K562 (cell line): ENCODE results near the gene PTGR2. TPM values are rescaled to one million over a fixed set of nuclear protein-coding genes. Genes with fewer than 3 reads are reported as not detected.

Source experiments
- ATAC-seq: fragments of 200-7000 bp; cut with Tn5 transposase; 3 replicates; pipeline ENCODE4 v1.9.1; 2020; ENCODE audit warnings: moderate library complexity
- BruUV-seq: library from RNA; stranded (reverse); fragments of 400-500 nt; replicated peaks from 2 replicates; lab custom pipeline; 2021; lab: Mats Ljungman, UMichigan
- CTCF ChIA-PET: fragments of 300-600 bp; formaldehyde crosslinking; extraction: SDS; loops from one replicate; lab custom pipeline; 2021; ENCODE audit warnings: low intra/inter-chr PET ratio; lab: Yijun Ruan, JAX
- POLR2A ChIA-PET: fragments of 300-600, 350-650 bp; sonication (Branson Sonifier 250); formaldehyde crosslinking; extraction: SDS; loops from one replicate; lab custom pipeline; 2021; ENCODE audit warnings: antibody characterized with exemption, inconsistent platforms; lab: Yijun Ruan, JAX
- DNase-seq, 4 experiments: peaks; one replicate each; pipeline versions ENCODE4 v3.0.0 to v3.0.0-alpha.2; 2011 to 2018; ENCODE audit warnings: low spot score in 3 of 4, mixed read lengths in 3 of 4; ENCODE audit errors: extremely low read depth in 1 of 4
- FAIRE-seq: peaks from 2 replicates; lab custom pipeline; 2011; peaks lifted over from hg19 to GRCh38; lab: Jason Lieb, UNC
- H2AFZ ChIP-seq: 2 replicates; pipeline ENCODE4 v1.6.0; 2011; ENCODE audit warnings: low read depth, low read length, control low read depth, inconsistent platforms
- H3K27ac ChIP-seq: fragments of 200-600 bp; 3 replicates; pipeline ENCODE4 v1.8.0; 2011; ENCODE audit warnings: low read depth, mild to moderate bottlenecking, control low read depth, inconsistent platforms, low read length, moderate library complexity, mixed read lengths; ENCODE audit errors: extremely low read depth
- H3K27me3 ChIP-seq, 2 experiments: fragments of 300-600 bp in 1 of 2; 2 replicates in 1 of 2; 3 replicates in 1 of 2; pipeline versions ENCODE4 v1.6.0 to v1.8.0; 2011; ENCODE audit warnings: inconsistent platforms in 2 of 2, low read length in 2 of 2, mild to moderate bottlenecking in 1 of 2, mixed read lengths in 1 of 2, moderate library complexity in 1 of 2; ENCODE audit not compliant: control insufficient read depth in 2 of 2, insufficient read depth in 2 of 2
- H3K36me3 ChIP-seq: fragments of 300-600 bp; 3 replicates; pipeline ENCODE4 v1.8.0; 2011; ENCODE audit warnings: mild to moderate bottlenecking, low read length, inconsistent platforms; ENCODE audit not compliant: control insufficient read depth, insufficient read depth
- H3K4me1 ChIP-seq, 2 experiments: fragments of 200-600 bp in 1 of 2; replicated peaks in 1 of 2; 2 replicates in 1 of 2; 3 replicates in 1 of 2; pipeline versions ENCODE4 v1.5.1 to v1.8.0; 2011; ENCODE audit warnings: inconsistent platforms in 2 of 2, low read length in 2 of 2, mild to moderate bottlenecking in 1 of 2, mixed read lengths in 1 of 2, moderate library complexity in 1 of 2; ENCODE audit not compliant: control insufficient read depth in 2 of 2, insufficient read depth in 2 of 2
- H3K4me2 ChIP-seq: 2 replicates; pipeline ENCODE4 v1.6.1; 2011; ENCODE audit warnings: low read length, control low read depth, inconsistent platforms, mixed read lengths; ENCODE audit not compliant: insufficient read depth
- H3K4me3 ChIP-seq: fragments of 200-600 bp; sonication (generic), shearing (Covaris generic); 2 replicates; pipeline ENCODE4 v1.5.1; 2016; ENCODE audit warnings: control low read depth, inconsistent platforms
- H3K79me2 ChIP-seq: fragments of 200-600 bp; 3 replicates; pipeline ENCODE4 v1.8.0; 2011; ENCODE audit warnings: low read length, inconsistent platforms; ENCODE audit not compliant: control insufficient read depth, insufficient read depth
- H3K9ac ChIP-seq, 2 experiments: 2 replicates each; pipeline versions ENCODE4 v1.6.0 to v1.6.1; 2011; ENCODE audit warnings: low read depth in 2 of 2, low read length in 2 of 2, control low read depth in 1 of 2, inconsistent platforms in 1 of 2, mild to moderate bottlenecking in 1 of 2, mixed read lengths in 1 of 2; ENCODE audit not compliant: insufficient read depth in 1 of 2
- H3K9me1 ChIP-seq: one replicate; pipeline ENCODE4 v1.6.0; 2011; ENCODE audit warnings: inconsistent platforms, mild to moderate bottlenecking, low read length, moderate library complexity; ENCODE audit not compliant: control insufficient read depth, insufficient read depth
- H3K9me3 ChIP-seq: replicated peaks from 2 replicates; pipeline ENCODE4 v1.5.1; 2011; ENCODE audit warnings: low read depth, low read length, inconsistent platforms; ENCODE audit not compliant: control insufficient read depth, insufficient read depth
- H4K20me1 ChIP-seq: replicated peaks from 2 replicates; pipeline ENCODE4 v1.6.1; 2011; ENCODE audit warnings: low read length, inconsistent platforms, mixed read lengths; ENCODE audit not compliant: control insufficient read depth, insufficient read depth
- CC2D1A ChIP-seq: fragments of 450-650 bp; IDR thresholded peaks from 2 replicates; pipeline ENCODE4 v1.6.1; 2017; ENCODE audit warnings: mild to moderate bottlenecking
- DPF2 ChIP-seq: fragments of 450-650 bp; IDR thresholded peaks from 2 replicates; pipeline ENCODE4 v1.6.1; 2016
- JUND ChIP-seq, 2 experiments: IDR thresholded peaks; 2 replicates in 1 of 2; 3 replicates in 1 of 2; pipeline ENCODE4 v1.6.1; 2011; ENCODE audit warnings: borderline replicate concordance in 2 of 2, low read depth in 2 of 2, low read length in 2 of 2, improper control_type of control experiment in 1 of 2, missing biosample characterization in 1 of 2, missing genetic modification characterization in 1 of 2, missing genetic modification reagents in 1 of 2
- MAZ ChIP-seq, 2 experiments: fragments of 450-650 bp in 1 of 2; sonication (generic) in 1 of 2; formaldehyde crosslinking; IDR thresholded peaks in 1 of 2; conservative IDR thresholded peaks in 1 of 2; 2 replicates each; pipeline versions ENCODE4 v1.4.0 to v1.5.0; 2020; ENCODE audit warnings: mild to moderate bottlenecking in 1 of 2, missing genetic modification reagents in 1 of 2
- RAD21 ChIP-seq, 2 experiments: fragments of 250-450 bp in 1 of 2; fragments of 450-650 bp in 1 of 2; sonication (Bioruptor Pico) in 1 of 2; formaldehyde crosslinking in 1 of 2; IDR thresholded peaks in 1 of 2; conservative IDR thresholded peaks in 1 of 2; 2 replicates each; pipeline versions ENCODE4 v1.4.0 to v1.8.0; 2020 to 2022; ENCODE audit warnings: mild to moderate bottlenecking in 2 of 2, moderate library complexity in 1 of 2
- RUNX1 ChIP-seq: sonication (generic); IDR thresholded peaks from 2 replicates; pipeline ENCODE4 v1.6.1; 2016; ENCODE audit warnings: antibody characterized with exemption, low read depth
- SMARCA5 ChIP-seq: fragments of 450-650 bp; IDR thresholded peaks from 2 replicates; pipeline ENCODE4 v1.6.1; 2016
- TEAD2 ChIP-seq: fragments of 450-650 bp; IDR thresholded peaks from 2 replicates; pipeline ENCODE4 v1.6.1; 2016; ENCODE audit warnings: missing genetic modification characterization, control low read depth, missing compliant biosample characterization
- YY1 ChIP-seq, 3 experiments: IDR thresholded peaks; 2 replicates each; pipeline ENCODE4 v1.6.1; 2011; ENCODE audit warnings: low read length in 2 of 3, mild to moderate bottlenecking in 2 of 3, moderate library complexity in 2 of 3, borderline replicate concordance in 1 of 3, control low read depth in 1 of 3, low read depth in 1 of 3; ENCODE audit not compliant: insufficient read depth in 3 of 3, insufficient replicate concordance in 2 of 3, control insufficient read depth in 1 of 3, insufficient read length in 1 of 3; ENCODE audit errors: extremely low read depth in 1 of 3
- ZNF444 ChIP-seq: fragments of 250-450 bp; sonication (Bioruptor Pico); IDR thresholded peaks from 2 replicates; pipeline ENCODE4 v1.4.0; 2020; ENCODE audit warnings: mild to moderate bottlenecking, moderate library complexity
- ZNF561 ChIP-seq: fragments of 450-650 bp; formaldehyde crosslinking; conservative IDR thresholded peaks from 2 replicates; pipeline ENCODE4 v1.4.0; 2020; ENCODE audit warnings: mild to moderate bottlenecking, moderate library complexity
- ZNF699 ChIP-seq: fragments of 250-450 bp; sonication (Bioruptor Pico); IDR thresholded peaks from 2 replicates; pipeline ENCODE4 v1.8.0; 2021; ENCODE audit warnings: mild to moderate bottlenecking, moderate library complexity; ENCODE audit not compliant: insufficient replicate concordance
- WGBS: fragments of 100-300 bp; shearing (Covaris generic); methylation state at CpG from one replicate; pipeline ENCODE4 v1.1.6; 2016; ENCODE audit warnings: low coverage, mixed read lengths; ENCODE audit not compliant: insufficient coverage; ENCODE audit errors: missing lambda C conversion rate; 5-methylcytosine and 5-hydroxymethylcytosine counted together
- in situ Hi-C: fragments of 300-500 bp; cut with MboI; formaldehyde crosslinking; loops from 4 replicates; pipeline ENCODE4 v1.15.0; 2018; ENCODE audit warnings: inconsistent platforms, mixed read lengths
- intact Hi-C: fragments of 100-400 bp; cut with micrococcal nuclease; formaldehyde crosslinking; loops from 2 replicates; pipeline ENCODE4 v1.14.2; 2022
- polyA plus RNA-seq, 8 experiments: library from polyadenylated mRNA; depleted of rRNA in 4 of 8; stranded (reverse) in 5 of 8; unstranded in 3 of 8; fragments of >200 nt; fragmentation: Nextera tagmentation in 2 of 8; fragmentation: Illumina TruSeq in 1 of 8; extraction: Ambion mirVana in 2 of 8; extraction: Trizol in 1 of 8; gene quantifications; 2 replicates each; pipeline versions ENCODE4 v1.2.1 to v1.2.3, GENCODE V29; 2011 to 2014; ENCODE audit warnings: inconsistent platforms in 1 of 8, missing spikeins in 1 of 8
- total RNA-seq, 7 experiments: library from RNA; depleted of rRNA in 6 of 7; stranded (reverse); fragments of >200 nt in 6 of 7; fragmentation: Illumina TruSeq in 2 of 7; extraction: Trizol in 2 of 7; gene quantifications; 2 replicates each; pipeline versions ENCODE4 v1.2.1 to v1.2.3, GENCODE V29; 2011 to 2021; ENCODE audit warnings: low replicate concordance in 1 of 7
- TF ChIP-seq, protein P1 (sequence below), 2 experiments: fragments of 450-650 bp; conservative IDR thresholded peaks; 2 replicates each; pipeline ENCODE4 v1.6.1; 2017; ENCODE audit warnings: mild to moderate bottlenecking in 2 of 2, moderate library complexity in 2 of 2
- TF ChIP-seq, protein P2 (sequence below): sonication (generic); formaldehyde crosslinking; IDR thresholded peaks from 2 replicates; pipeline ENCODE4 v1.8.0; 2022; ENCODE audit warnings: missing genetic modification reagents, mild to moderate bottlenecking, moderate library complexity, borderline replicate concordance
- TF ChIP-seq, protein P3 (sequence below): fragments of 450-650 bp; conservative IDR thresholded peaks from 2 replicates; pipeline ENCODE4 v1.6.1; 2016; ENCODE audit warnings: missing genetic modification characterization, low read depth, mild to moderate bottlenecking, control low read depth, missing compliant biosample characterization

Gene PTGR2
- total and polyA plus RNA-seq, 9 of the 15 experiments (the other 6 are each of a cell fraction or from before 2014, with no cell fraction given), result 7.4 to 23.0 (median 13.0) TPM

DNA sequence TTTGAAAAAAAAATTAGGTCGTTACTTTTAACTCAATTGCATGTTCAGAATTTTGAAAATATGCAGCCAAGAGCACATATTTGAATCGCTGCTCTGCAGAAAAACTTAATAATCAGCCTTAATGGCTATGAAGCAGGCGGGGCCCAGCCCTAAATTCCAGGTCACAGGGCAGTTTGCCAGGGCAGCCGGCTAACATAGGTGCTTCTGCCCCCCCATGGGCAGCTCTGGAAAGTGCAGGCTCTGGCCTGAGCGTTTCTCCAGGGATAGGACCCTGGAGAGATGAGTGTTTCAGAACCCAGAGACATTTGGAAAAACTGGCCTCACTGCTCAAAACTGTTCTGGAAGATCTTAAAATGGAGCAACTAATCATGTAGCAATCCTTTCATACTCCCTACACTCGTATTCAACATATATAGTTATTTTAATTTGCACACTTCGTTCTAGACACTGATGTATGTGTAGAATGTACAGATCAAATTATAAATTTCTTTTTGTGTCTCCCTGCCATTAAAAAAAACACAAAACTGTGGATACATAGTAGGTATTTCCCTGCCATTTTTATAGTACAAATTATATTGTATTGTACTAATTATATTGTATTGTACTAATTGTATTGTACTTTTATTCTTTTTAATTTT is 26.0 kb upstream of the PTGR2 start:
- H3K4me1 ChIP-seq, result peaks cover 0 to 10% of the 10 kb centered on the region in 2 experiments; a peak in 3 of 5 replicates
- H3K9ac ChIP-seq, result no peak overlapping the region
- no peak overlapping the region for H3K27ac ChIP-seq
- H3K79me2 ChIP-seq, result no peaks in the 10 kb centered on the region
- H3K27me3 ChIP-seq, result no peaks in the 10 kb centered on the region
- no peak overlapping the region for H3K4me2 ChIP-seq
- no peak overlapping the region for H3K4me3 ChIP-seq
- BruUV-seq, result no TSS peak
- H4K20me1 ChIP-seq, result no peaks in the 10 kb centered on the region
- intact Hi-C loops (loop anchor here (1.0 to 5.0 kb wide), 6 partner anchors 39 to 212 kb away; a partner anchor contains a TSS), in situ Hi-C loops (loop anchor here (5.0 kb wide), 1 partner anchor 98 kb away; no protein-coding TSS in a partner anchor)
- 8% methylated on average over 7 of the region's 7 CpGs for WGBS
- no peaks in the 10 kb centered on the region for H3K9me3 ChIP-seq
- POLR2A ChIA-PET, result interaction anchor here (0.6 to 1.4 kb wide), 4 partner anchors 8 to 404 kb away, joined by 3 read pairs; no protein-coding TSS in a partner anchor
- FAIRE-seq (peak; percentile 95), DNase-seq (peak; percentile 80 to 91 (median 84)), ATAC-seq (peak; percentile 97)
- no peaks in the 10 kb centered on the region for H3K9me1 ChIP-seq
- peak overlapping the region; percentile 54; the same call in 1 of the 2 replicates for H2AFZ ChIP-seq
- CTCF ChIA-PET, result interaction anchor here (1.5 to 3.3 kb wide), 2 partner anchors 65 to 97 kb away, joined by 3 to 20 read pairs; a partner anchor contains a TSS
- no peaks in the 10 kb centered on the region for H3K36me3 ChIP-seq
- TF ChIP-seq SMARCA5 (no peak), MAZ (CRISPR knock-in tag; conservative IDR thresholded peaks at IDR 0.05 in 1 of 2, IDR thresholded peaks at IDR 0.05 in 1 of 2) (peak in 1 of 2 experiments; percentile 42; a peak in 1 of 4 replicates), RUNX1 (no peak), ZNF561 (CRISPR knock-in tag) (no peak), JUND (IDR thresholded peaks at IDR 0.05; ENCODE audit: borderline replicate concordance, low read depth, low read length) (0 out of 2 replicates have a peak, but pooled peaks have one; percentile 24), JUND (tag; IDR thresholded peaks at IDR 0.05; ENCODE audit: borderline replicate concordance, low read depth, low read length) (no peak), CC2D1A (0 out of 2 replicates have a peak, but pooled peaks have one; percentile 18), YY1 (IDR thresholded peaks at IDR 0.05; ENCODE audit: borderline replicate concordance in 1 of 3, control insufficient read depth in 1 of 3, extremely low read depth in 1 of 3, insufficient read depth in 3 of 3, insufficient read length in 1 of 3, insufficient replicate concordance in 2 of 3, low read depth in 1 of 3, low read length in 2 of 3) (peak in 1 of 3 experiments; percentile 13), ZNF699 (CRISPR knock-in tag) (no peak), TEAD2 (tag) (0 out of 2 replicates have a peak, but pooled peaks have one; percentile 39), ZNF444 (CRISPR knock-in tag) (no peak), RAD21 (CRISPR knock-in tag; conservative IDR thresholded peaks at IDR 0.05 in 1 of 2, IDR thresholded peaks at IDR 0.05 in 1 of 2) (peak; percentile 89 to 94), DPF2 (no peak)
- TF ChIP-seq, protein P1, sequence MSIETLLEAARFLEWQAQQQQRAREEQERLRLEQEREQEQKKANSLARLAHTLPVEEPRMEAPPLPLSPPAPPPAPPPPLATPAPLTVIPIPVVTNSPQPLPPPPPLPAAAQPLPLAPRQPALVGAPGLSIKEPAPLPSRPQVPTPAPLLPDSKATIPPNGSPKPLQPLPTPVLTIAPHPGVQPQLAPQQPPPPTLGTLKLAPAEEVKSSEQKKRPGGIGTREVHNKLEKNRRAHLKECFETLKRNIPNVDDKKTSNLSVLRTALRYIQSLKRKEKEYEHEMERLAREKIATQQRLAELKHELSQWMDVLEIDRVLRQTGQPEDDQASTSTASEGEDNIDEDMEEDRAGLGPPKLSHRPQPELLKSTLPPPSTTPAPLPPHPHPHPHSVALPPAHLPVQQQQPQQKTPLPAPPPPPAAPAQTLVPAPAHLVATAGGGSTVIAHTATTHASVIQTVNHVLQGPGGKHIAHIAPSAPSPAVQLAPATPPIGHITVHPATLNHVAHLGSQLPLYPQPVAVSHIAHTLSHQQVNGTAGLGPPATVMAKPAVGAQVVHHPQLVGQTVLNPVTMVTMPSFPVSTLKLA (conservative IDR thresholded peaks at IDR 0.05), result 0 out of 4 replicates have a peak, but pooled peaks of 1 of the 2 experiments have one; percentile 22
- TF ChIP-seq, protein P2, sequence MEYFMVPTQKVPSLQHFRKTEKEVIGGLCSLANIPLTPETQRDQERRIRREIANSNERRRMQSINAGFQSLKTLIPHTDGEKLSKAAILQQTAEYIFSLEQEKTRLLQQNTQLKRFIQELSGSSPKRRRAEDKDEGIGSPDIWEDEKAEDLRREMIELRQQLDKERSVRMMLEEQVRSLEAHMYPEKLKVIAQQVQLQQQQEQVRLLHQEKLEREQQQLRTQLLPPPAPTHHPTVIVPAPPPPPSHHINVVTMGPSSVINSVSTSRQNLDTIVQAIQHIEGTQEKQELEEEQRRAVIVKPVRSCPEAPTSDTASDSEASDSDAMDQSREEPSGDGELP, result peak; percentile 45; the same call in 1 of the 2 replicates
- TF ChIP-seq, protein P3, sequence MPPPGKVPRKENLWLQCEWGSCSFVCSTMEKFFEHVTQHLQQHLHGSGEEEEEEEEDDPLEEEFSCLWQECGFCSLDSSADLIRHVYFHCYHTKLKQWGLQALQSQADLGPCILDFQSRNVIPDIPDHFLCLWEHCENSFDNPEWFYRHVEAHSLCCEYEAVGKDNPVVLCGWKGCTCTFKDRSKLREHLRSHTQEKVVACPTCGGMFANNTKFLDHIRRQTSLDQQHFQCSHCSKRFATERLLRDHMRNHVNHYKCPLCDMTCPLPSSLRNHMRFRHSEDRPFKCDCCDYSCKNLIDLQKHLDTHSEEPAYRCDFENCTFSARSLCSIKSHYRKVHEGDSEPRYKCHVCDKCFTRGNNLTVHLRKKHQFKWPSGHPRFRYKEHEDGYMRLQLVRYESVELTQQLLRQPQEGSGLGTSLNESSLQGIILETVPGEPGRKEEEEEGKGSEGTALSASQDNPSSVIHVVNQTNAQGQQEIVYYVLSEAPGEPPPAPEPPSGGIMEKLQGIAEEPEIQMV (tag), result no peak
